ENCODE data around the gene CHADL. TPM values are rescaled to one million over a fixed set of nuclear protein-coding genes. Genes with fewer than 3 reads are reported as not detected.
A peak's percentile ranks its signal among the peaks of the same experiment; 100 is the strongest.

Gene CHADL
- polyA plus RNA-seq, 1 donor: 2.4 TPM

DNA sequence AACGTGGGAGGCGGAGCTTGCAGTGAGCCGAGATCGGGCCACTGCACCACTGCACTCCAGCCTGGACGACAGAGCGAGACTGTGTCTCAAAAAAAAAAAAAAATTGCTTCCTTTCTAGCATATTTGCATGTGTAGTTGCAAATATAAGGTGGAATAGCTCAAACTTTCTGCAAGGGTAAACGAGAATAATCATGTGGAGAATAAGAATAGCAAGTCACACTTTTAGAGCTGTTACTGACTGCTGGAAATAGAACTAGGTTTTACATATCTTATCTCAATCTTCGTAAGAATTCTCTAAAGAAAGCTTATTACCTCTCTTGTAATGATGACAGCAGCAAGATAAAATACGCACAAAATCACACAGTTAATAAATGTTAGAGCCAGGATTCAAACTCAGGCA, 34.0 kb downstream of the CHADL start:
- 100% methylated on average over 2 of the region's 9 CpGs for WGBS (ENCODE audit: insufficient coverage, low lambda C conversion rate)

DNA sequence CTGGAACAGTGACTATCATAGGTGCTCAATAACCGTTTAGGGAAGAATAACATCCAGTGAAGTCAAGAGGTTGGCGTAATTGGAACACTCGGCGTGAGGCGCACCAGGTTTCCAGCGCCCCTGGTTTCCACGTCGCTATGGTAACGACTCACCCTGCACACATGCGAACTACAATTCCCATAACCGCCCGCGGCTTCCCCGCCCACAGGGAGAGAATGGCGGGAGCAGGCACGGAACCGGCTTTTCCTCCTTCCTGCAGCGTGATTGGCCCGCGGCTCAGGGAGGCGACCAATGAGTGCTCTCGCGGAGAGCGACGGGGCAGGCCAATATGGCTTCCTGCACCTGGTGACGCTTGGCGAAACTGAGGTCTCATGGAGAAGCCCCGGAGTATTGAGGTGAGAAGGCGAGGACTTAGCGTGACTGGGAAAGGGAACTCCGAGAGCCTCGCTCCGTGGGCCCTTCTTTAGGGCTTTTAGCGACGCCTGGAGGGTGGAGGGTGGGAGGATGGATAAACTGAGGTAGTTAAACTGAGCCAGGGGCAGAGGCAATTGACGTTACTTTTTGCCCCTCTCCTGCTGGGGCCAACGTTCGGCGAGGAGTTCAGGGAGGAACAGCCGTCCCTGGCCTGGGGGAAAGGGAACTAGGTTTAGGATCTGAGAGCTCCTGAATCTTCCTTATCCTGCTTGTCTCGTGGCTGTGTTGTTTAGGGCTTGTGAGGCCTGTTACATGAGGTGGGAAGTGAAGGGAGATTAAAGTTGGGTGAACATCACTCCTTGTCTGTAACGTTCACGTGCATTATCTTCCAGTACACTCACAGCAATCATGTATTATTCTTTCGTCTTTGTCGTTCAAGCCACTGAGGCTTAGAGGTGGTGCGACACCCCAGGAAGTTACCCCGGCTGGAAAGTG, 35.5 kb downstream of the CHADL start, which contains the start of gene L3MBTL2:
Gene L3MBTL2, plus strand, starts transcription at position 321 of the 909 bp plus-strand sequence. Its CDS starts 51 bp downstream, at position 372.
- WGBS (ENCODE audit: insufficient coverage, low lambda C conversion rate): 0% methylated on average over 3 of the region's 47 CpGs

More for the DNA sequence above, 34.0 kb downstream of the CHADL start:
- Histone ChIP-seq H3K4me3 (ENCODE audit: low read length) (no peak overlapping the region), H3K27ac (ENCODE audit: low read length) (no peak overlapping the region), H3K9me3 (ENCODE audit: control insufficient read depth, low read depth, low read length) (no peaks in the 10 kb centered on the region), H3K4me1 (ENCODE audit: control insufficient read depth, insufficient read depth, low read length) (no peaks in the 10 kb centered on the region), H3K27me3 (ENCODE audit: control insufficient read depth, insufficient read depth, low read length) (no peaks in the 10 kb centered on the region), H3K36me3 (ENCODE audit: control insufficient read depth, insufficient read depth, low read length) (peaks cover 12% of the 10 kb centered on the region)
- no peak for DNase-seq

DNA sequence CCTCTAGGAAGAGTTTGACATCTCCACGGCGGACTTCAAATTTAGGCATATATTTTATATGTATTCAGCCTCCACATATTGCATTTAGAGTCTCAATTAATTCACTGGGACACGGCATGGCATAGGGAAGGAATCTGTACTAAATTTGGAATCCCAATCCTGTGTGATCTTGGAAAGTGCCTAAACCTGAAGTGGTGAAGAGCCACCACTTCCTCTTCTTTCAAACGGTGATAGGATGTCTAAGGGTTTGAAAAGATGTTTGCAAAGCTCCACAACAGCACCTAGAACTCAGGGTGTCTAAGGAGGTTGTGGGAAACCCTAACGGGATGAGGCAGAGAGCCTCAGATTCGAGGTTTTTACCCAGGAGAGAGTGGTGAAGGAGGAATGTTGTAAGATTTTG, 36.7 kb downstream of the CHADL start:
- Histone ChIP-seq H3K4me1 (ENCODE audit: control insufficient read depth, insufficient read depth, low read length) (no peaks in the 10 kb centered on the region), H3K27me3 (ENCODE audit: control insufficient read depth, insufficient read depth, low read length) (peaks cover 4% of the 10 kb centered on the region), H3K9me3 (ENCODE audit: control insufficient read depth, low read depth, low read length) (no peaks in the 10 kb centered on the region), H3K36me3 (ENCODE audit: control insufficient read depth, insufficient read depth, low read length) (no peaks in the 10 kb centered on the region), H3K4me3 (ENCODE audit: low read length) (no peak overlapping the region), H3K27ac (ENCODE audit: low read length) (no peak overlapping the region)
- no peak for DNase-seq
- WGBS (ENCODE audit: insufficient coverage, low lambda C conversion rate): 90% methylated on average over 2 of the region's 6 CpGs

More for the DNA sequence above, 35.5 kb downstream of the CHADL start, which contains the start of gene L3MBTL2:
- peaks cover 6% of the 10 kb centered on the region for H3K36me3 ChIP-seq (ENCODE audit: control insufficient read depth, insufficient read depth, low read length)
- no peaks in the 10 kb centered on the region for H3K9me3 ChIP-seq (ENCODE audit: control insufficient read depth, low read depth, low read length)
- peak; percentile 95 to 96 for DNase-seq
- H3K27ac ChIP-seq (ENCODE audit: low read length): peak within 1 kb of the TSS; percentile 45
- no peaks in the 10 kb centered on the region for H3K4me1 ChIP-seq (ENCODE audit: control insufficient read depth, insufficient read depth, low read length)
- H3K27me3 ChIP-seq (ENCODE audit: control insufficient read depth, insufficient read depth, low read length): no peaks in the 10 kb centered on the region
- peak within 1 kb of the TSS; percentile 70 for H3K4me3 ChIP-seq (ENCODE audit: low read length)

DNA sequence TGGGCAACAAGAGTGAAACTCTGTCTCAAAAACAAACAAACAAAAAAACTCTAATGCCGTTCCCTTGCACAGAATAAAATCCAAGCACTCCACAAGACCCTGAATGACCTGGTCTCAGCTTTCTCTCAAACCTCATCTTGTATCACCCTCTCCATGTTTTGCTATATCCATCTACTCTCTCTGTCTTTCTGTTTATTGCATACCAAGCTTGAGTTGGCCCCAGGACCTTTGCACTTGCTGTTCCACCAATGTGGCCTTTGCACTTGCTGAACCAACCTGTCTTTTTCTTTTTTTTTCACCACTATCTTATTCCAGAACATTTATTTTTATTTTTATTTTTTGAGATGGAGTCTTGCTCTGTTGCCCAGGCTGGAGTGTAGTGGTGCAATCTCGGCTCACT, 37.6 kb downstream of the CHADL start:
- Histone ChIP-seq H3K9me3 (ENCODE audit: control insufficient read depth, low read depth, low read length) (no peaks in the 10 kb centered on the region), H3K36me3 (ENCODE audit: control insufficient read depth, insufficient read depth, low read length) (no peaks in the 10 kb centered on the region), H3K4me3 (ENCODE audit: low read length) (no peak overlapping the region), H3K4me1 (ENCODE audit: control insufficient read depth, insufficient read depth, low read length) (peaks cover 5% of the 10 kb centered on the region), H3K27ac (ENCODE audit: low read length) (no peak overlapping the region), H3K27me3 (ENCODE audit: control insufficient read depth, insufficient read depth, low read length) (peaks cover 9% of the 10 kb centered on the region)
- DNase-seq: no peak
- no CpG with 5 or more reads among the region's 2 CpGs for WGBS (ENCODE audit: insufficient coverage, low lambda C conversion rate)

DNA sequence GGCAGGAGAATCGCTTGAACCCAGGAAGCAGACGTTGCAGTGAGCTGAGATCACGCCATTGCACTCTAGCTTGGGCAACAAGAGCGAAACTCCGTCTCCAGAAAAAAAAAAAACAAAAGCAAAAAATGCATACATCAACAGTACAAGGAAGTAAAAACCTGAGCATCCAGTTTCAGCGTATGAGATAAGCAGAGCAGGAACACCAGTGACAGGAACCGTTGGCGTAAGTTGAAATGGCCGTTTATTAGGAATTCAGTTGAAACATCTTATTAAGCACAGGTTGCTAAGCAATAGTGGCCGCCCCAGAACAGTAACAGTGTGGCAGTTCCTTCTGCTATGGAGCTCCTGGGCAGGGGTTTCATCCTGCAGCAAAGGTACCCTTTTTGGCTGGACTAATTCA, 39.6 kb downstream of the CHADL start:
- no peak overlapping the region for H3K4me3 ChIP-seq (ENCODE audit: low read length)

DNA sequence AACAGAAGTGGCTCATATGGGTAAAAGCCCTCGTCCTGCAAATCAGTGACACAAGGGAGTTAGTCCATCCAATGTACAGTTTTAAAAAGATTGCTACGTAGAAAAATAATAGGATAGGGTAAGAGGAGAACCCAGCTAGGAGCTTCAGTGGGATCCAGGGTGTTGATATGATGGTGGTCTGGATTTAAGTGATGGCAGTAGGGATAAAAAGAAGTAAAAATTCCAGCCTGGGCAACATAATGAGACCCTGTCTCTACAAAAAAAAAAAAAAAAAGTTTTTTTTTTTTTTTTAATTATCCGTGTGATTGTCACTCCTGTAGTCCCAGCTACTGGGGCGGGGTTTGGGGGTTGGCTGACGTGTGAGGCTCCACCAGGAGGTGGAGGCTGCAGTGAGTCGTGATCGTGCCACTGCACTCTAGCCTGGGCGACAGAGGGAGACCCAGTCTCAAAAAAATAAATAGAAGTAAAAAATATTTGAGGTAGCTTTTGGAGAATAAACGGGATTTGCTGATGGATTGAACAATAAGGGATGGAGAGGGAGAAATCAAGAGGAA, 42.6 kb downstream of the CHADL start:
- H3K36me3 ChIP-seq (ENCODE audit: control insufficient read depth, insufficient read depth, low read length): no peaks in the 10 kb centered on the region
- H3K27me3 ChIP-seq (ENCODE audit: control insufficient read depth, insufficient read depth, low read length): peaks cover 9% of the 10 kb centered on the region
- H3K27ac ChIP-seq (ENCODE audit: low read length): no peak overlapping the region
- 27% methylated on average over 3 of the region's 9 CpGs for WGBS (ENCODE audit: insufficient coverage, low lambda C conversion rate)
- H3K9me3 ChIP-seq (ENCODE audit: control insufficient read depth, low read depth, low read length): no peaks in the 10 kb centered on the region
- H3K4me3 ChIP-seq (ENCODE audit: low read length): peak overlapping the region; percentile 80
- DNase-seq: no peak
- peaks cover 13% of the 10 kb centered on the region for H3K4me1 ChIP-seq (ENCODE audit: control insufficient read depth, insufficient read depth, low read length)

More for the DNA sequence above, 39.6 kb downstream of the CHADL start:
- no CpG with 5 or more reads among the region's 10 CpGs for WGBS (ENCODE audit: insufficient coverage, low lambda C conversion rate)
- Histone ChIP-seq H3K4me1 (ENCODE audit: control insufficient read depth, insufficient read depth, low read length) (peaks cover 13% of the 10 kb centered on the region), H3K9me3 (ENCODE audit: control insufficient read depth, low read depth, low read length) (no peaks in the 10 kb centered on the region), H3K27ac (ENCODE audit: low read length) (no peak overlapping the region), H3K36me3 (ENCODE audit: control insufficient read depth, insufficient read depth, low read length) (no peaks in the 10 kb centered on the region), H3K27me3 (ENCODE audit: control insufficient read depth, insufficient read depth, low read length) (peaks cover 9% of the 10 kb centered on the region)
- peak; percentile 23 to 46 for DNase-seq

DNA sequence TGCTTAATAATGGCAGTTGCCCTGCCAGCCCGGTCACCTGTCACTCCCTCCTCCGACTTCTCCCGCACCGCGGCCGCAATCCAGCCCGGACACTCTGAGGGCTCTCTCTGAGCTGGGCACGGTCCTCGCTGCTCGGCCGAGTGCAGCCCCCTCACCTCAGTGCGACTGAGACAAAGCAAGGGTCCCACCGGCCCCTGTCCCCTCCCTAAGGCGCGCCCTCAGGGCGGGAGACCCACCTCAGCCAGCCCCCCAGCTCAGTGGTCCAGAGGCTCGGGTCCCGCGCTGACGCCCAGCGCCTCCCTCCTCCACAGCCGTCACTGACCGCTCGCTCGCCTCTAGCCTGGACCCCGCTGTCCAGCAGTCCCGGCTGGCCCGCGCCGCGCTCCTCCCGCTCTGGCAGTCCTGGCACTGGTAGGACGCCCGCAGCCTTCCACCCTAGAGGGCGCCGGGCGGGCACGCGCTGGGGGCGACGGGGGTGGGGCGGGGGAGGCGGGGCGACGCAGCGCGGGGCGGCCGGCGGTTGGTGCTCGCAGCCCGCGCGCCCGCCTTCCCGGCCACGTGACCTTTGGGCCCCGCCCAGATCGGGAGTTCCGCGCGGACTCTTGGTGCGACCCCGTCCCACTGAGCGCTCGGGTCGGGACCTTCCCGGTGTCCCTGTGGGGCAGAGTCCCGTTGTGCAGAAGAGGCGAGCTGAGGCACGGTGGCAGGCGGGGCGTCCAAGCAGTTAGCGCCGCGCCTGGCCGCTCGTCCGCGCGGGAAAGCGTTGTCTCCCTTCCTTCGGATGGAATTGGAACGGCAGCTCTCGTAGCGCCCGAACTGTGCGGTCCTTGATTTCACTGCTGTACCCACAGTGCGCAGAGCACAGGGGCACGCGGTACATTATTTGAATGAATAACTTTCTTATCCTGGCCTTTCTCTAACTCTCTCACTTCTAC, 43.4 kb downstream of the CHADL start:
- H3K4me1 ChIP-seq (ENCODE audit: control insufficient read depth, insufficient read depth, low read length): peaks cover 13% of the 10 kb centered on the region
- H3K36me3 ChIP-seq (ENCODE audit: control insufficient read depth, insufficient read depth, low read length): no peaks in the 10 kb centered on the region
- H3K27ac ChIP-seq (ENCODE audit: low read length): no peak overlapping the region
- H3K4me3 ChIP-seq (ENCODE audit: low read length): peak overlapping the region; percentile 80
- no peaks in the 10 kb centered on the region for H3K9me3 ChIP-seq (ENCODE audit: control insufficient read depth, low read depth, low read length)
- DNase-seq: peak; percentile 62 to 81
- peaks cover 9% of the 10 kb centered on the region for H3K27me3 ChIP-seq (ENCODE audit: control insufficient read depth, insufficient read depth, low read length)
- WGBS (ENCODE audit: insufficient coverage, low lambda C conversion rate): no CpG with 5 or more reads among the region's 91 CpGs

DNA sequence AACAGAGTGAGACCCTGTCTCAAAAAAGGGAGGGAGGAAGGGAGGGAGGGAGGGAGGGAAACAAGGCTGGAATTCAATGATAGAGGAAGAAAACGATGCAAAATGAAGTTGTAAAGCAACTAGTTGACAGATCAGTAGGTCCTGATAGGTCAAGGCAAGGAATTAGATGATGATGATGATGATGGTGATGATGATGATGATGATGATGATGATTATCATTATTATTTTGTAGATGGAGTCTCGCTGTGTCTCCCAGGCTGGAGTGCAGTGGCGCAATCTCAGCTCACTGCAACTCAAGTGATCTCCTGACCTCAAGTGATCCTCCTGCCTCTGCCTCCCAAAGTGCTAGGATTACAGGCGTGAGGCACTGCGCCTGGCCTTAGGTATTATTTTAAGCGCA, 46.9 kb downstream of the CHADL start:
- 89% methylated on average over 2 of the region's 6 CpGs for WGBS (ENCODE audit: insufficient coverage, low lambda C conversion rate)
- H3K9me3 ChIP-seq (ENCODE audit: control insufficient read depth, low read depth, low read length): no peaks in the 10 kb centered on the region
- H3K27me3 ChIP-seq (ENCODE audit: control insufficient read depth, insufficient read depth, low read length): peaks cover 2% of the 10 kb centered on the region
- no peak for DNase-seq
- H3K27ac ChIP-seq (ENCODE audit: low read length): no peak overlapping the region
- H3K36me3 ChIP-seq (ENCODE audit: control insufficient read depth, insufficient read depth, low read length): no peaks in the 10 kb centered on the region
- H3K4me3 ChIP-seq (ENCODE audit: low read length): no peak overlapping the region
- H3K4me1 ChIP-seq (ENCODE audit: control insufficient read depth, insufficient read depth, low read length): peaks cover 13% of the 10 kb centered on the region

DNA sequence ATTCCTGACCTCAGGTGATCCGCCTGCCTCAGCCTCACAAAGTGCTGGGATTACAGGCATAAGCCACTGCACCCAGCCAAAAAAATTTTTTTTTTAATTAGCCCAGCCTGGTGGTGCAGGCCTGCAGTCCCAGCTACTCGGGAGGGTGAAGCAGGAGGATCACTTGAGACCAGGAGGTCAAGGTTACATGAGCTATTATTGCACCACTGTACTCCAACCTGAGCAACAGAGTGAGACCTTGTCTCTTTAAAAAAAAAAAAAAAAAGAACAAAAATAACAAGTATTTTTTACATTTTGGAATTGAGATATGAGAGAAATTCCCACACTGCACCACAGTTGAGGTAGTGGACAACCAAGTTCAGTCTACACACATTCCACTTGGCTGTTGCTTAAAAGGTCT, 49.3 kb downstream of the CHADL start:
- Histone ChIP-seq H3K36me3 (ENCODE audit: control insufficient read depth, insufficient read depth, low read length) (no peaks in the 10 kb centered on the region), H3K27me3 (ENCODE audit: control insufficient read depth, insufficient read depth, low read length) (no peaks in the 10 kb centered on the region), H3K9me3 (ENCODE audit: control insufficient read depth, low read depth, low read length) (no peaks in the 10 kb centered on the region), H3K4me3 (ENCODE audit: low read length) (no peak overlapping the region), H3K4me1 (ENCODE audit: control insufficient read depth, insufficient read depth, low read length) (no peaks in the 10 kb centered on the region), H3K27ac (ENCODE audit: low read length) (no peak overlapping the region)
- no peak for DNase-seq
- WGBS (ENCODE audit: insufficient coverage, low lambda C conversion rate): 100% methylated on average over 1 of the region's 2 CpGs

DNA sequence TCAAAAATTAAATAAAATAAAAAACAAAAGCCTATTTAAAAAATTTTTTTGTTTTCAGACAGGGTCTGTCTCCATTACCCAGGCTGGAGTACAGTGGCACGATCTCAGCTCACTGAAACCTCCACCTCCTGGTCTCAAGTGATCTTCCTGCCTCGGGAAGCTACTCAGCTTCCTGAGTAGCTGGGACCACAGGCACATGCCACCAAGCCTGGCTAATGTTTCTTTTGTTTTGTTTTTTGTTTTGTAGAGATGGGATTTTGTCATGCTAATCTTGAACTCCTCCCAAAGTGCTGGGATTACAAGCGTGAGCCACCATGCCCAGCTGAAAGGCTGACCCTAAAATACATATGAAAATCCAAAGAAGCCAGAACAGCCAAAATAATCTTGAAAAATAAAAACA, 56.1 kb downstream of the CHADL start:
- Histone ChIP-seq H3K27me3 (ENCODE audit: control insufficient read depth, insufficient read depth, low read length) (no peaks in the 10 kb centered on the region), H3K36me3 (ENCODE audit: control insufficient read depth, insufficient read depth, low read length) (peaks cover 2% of the 10 kb centered on the region), H3K4me3 (ENCODE audit: low read length) (no peak overlapping the region), H3K27ac (ENCODE audit: low read length) (no peak overlapping the region), H3K4me1 (ENCODE audit: control insufficient read depth, insufficient read depth, low read length) (no peaks in the 10 kb centered on the region), H3K9me3 (ENCODE audit: control insufficient read depth, low read depth, low read length) (no peaks in the 10 kb centered on the region)
- WGBS (ENCODE audit: insufficient coverage, low lambda C conversion rate): no CpG with 5 or more reads among the region's 3 CpGs
- DNase-seq: no peak
